Tibial nerve (tissue), 4 donors: ENCODE results near the gene BRSK2.

Experiments
- CTCF ChIP-seq, 5 experiments: fragments of 200-600 bp in 3 of 5; fragments of 450-650 bp in 2 of 5; sonication (generic) in 3 of 5; IDR thresholded peaks; one replicate each; pipeline ENCODE4 v1.5.1; 2016 to 2019; ENCODE audit warnings: antibody characterized with exemption in 5 of 5, mild to moderate bottlenecking in 3 of 5, moderate library complexity in 2 of 5
- EP300 ChIP-seq, 2 donors: sonication (generic); formaldehyde crosslinking; IDR thresholded peaks; one replicate each; pipeline ENCODE4 v1.6.1; 2017; ENCODE audit warnings: antibody characterized with exemption in 2 of 2, mild to moderate bottlenecking in 1 of 2
- POLR2A ChIP-seq, 2 donors: fragments of 450-650 bp; IDR thresholded peaks; one replicate each; pipeline ENCODE4 v1.6.1; 2017; ENCODE audit warnings: antibody characterized with exemption in 2 of 2, mild to moderate bottlenecking in 2 of 2, moderate library complexity in 2 of 2

- TF ChIP-seq POLR2A (IDR thresholded peaks at IDR 0.05) (no peak), CTCF (IDR thresholded peaks at IDR 0.05) (no peak), EP300 (IDR thresholded peaks at IDR 0.05) (no peak)
Measured at GRCh38 chr11:1350086-1350725, 39.5 kb upstream of the BRSK2 start.
